ENCODE measurements around the gene EQTN. TPM values are rescaled to one million over a fixed set of nuclear protein-coding genes. Genes with fewer than 3 reads are reported as not detected.
A peak's percentile ranks its signal among the peaks of the same experiment; 100 is the strongest.

EQTN gene
- total and polyA plus RNA-seq, 2 of the 4 experiments (the other 2 are of a cell fraction): not detected

GRCh38 chr9:27260789-27261516, 36.0 kb downstream of the EQTN start:
- dilution Hi-C loops (cut with HindIII; ENCODE audit: low sequenced_read_pairs, unreplicated experiment): no loop called here
- no peak overlapping the region for H2BK5ac ChIP-seq (ENCODE audit: low read depth, low read length, poor library complexity, severe bottlenecking)

More at GRCh38 chr9:27260789-27261516, 36.0 kb downstream of the EQTN start:
- H3K9me1 ChIP-seq (ENCODE audit: insufficient read depth, low read length): no peaks in the 10 kb centered on the region
- H3K4ac ChIP-seq (ENCODE audit: low read depth, low read length): no peak overlapping the region
- ChIA-PET POLR2A (ENCODE audit: unreplicated experiment) (no interaction called here), CTCF (interaction anchor here (0.6 kb wide), 1 partner anchor 277 kb away, joined by 3 read pairs; no protein-coding TSS in a partner anchor)
- H3K18ac ChIP-seq (ENCODE audit: low read depth, low read length): no peak overlapping the region
- ATAC-seq (ENCODE audit: low read depth) (no peak), DNase-seq (no peak)
- H3K9me3 ChIP-seq (ENCODE audit: control insufficient read depth, insufficient read depth, low read length): no peaks in the 10 kb centered on the region
- no peak overlapping the region for H2AK5ac ChIP-seq (ENCODE audit: low read depth, low read length)
- no peak overlapping the region for H4K91ac ChIP-seq (ENCODE audit: insufficient read depth, low read depth, low read length)
- no peak overlapping the region for H2BK120ac ChIP-seq (ENCODE audit: low read depth, low read length)
- no peak overlapping the region for H3K56ac ChIP-seq (ENCODE audit: extremely low read depth, insufficient read depth, low read length)
- H3K4me2 ChIP-seq (ENCODE audit: low read depth, low read length): no peak overlapping the region
- H3K79me1 ChIP-seq (ENCODE audit: low read depth in 1 of 2, low read length in 2 of 2): no peaks in the 10 kb centered on the region
- in situ Hi-C loops (cut with MboI; ENCODE audit: low sequenced_read_pairs) (no loop called here), intact Hi-C loops (cut with micrococcal nuclease) (no loop called here)
- no peak overlapping the region for H2BK15ac ChIP-seq (ENCODE audit: low read depth, low read length)
- peaks cover 11% of the 10 kb centered on the region for H3K27me3 ChIP-seq (ENCODE audit: control insufficient read depth, insufficient read depth, low read length)
- TF ChIP-seq CHD1 (IDR thresholded peaks at IDR 0.05; ENCODE audit: low read depth, low read length): no peak
- no peak for TF ChIP-seq RCOR1 (IDR thresholded peaks at IDR 0.05; ENCODE audit: insufficient replicate concordance, low read length)
- no peak for TF ChIP-seq USF2 (IDR thresholded peaks at IDR 0.05; ENCODE audit: low read depth, low read length)
- no peak for TF ChIP-seq CEBPB (IDR thresholded peaks at IDR 0.05; ENCODE audit: low read depth, low read length)
- TF ChIP-seq ELK1 (IDR thresholded peaks at IDR 0.05; ENCODE audit: borderline replicate concordance, low read depth, low read length): no peak
- no peak for TF ChIP-seq BHLHE40 (IDR thresholded peaks at IDR 0.05; ENCODE audit: low read depth, low read length)
- TF ChIP-seq CTCF (conservative IDR thresholded peaks at IDR 0.05; ENCODE audit: low read depth, low read length): no peak
- TF ChIP-seq MAFK (IDR thresholded peaks at IDR 0.05; ENCODE audit: low read depth, low read length): no peak
- no peak for TF ChIP-seq FOS (IDR thresholded peaks at IDR 0.05; ENCODE audit: low read depth, low read length)
- TF ChIP-seq MXI1 (IDR thresholded peaks at IDR 0.05; ENCODE audit: borderline replicate concordance, low read depth, low read length): no peak
- TF ChIP-seq RAD21 (IDR thresholded peaks at IDR 0.05; ENCODE audit: low read length): no peak
- no peak for TF ChIP-seq MAZ (IDR thresholded peaks at IDR 0.05; ENCODE audit: borderline replicate concordance, low read depth, low read length)
- TF ChIP-seq SMC3 (IDR thresholded peaks at IDR 0.05; ENCODE audit: low read depth, low read length): no peak
- TF ChIP-seq POLR2A (IDR thresholded peaks at IDR 0.05; ENCODE audit: low read depth, low read length): no peak
- no peak for TF ChIP-seq NFE2L2 (IDR thresholded peaks at IDR 0.05; ENCODE audit: low read depth, low read length)
- TF ChIP-seq RFX5 (IDR thresholded peaks at IDR 0.05; ENCODE audit: low read depth, low read length): no peak
- H2AFZ ChIP-seq (replicated peaks; ENCODE audit: low read length, poor library complexity): no peak overlapping the region
- H3K4me3 ChIP-seq (ENCODE audit: insufficient read depth, low read depth, low read length): no peak overlapping the region
- no peaks in the 10 kb centered on the region for H3K4me1 ChIP-seq (ENCODE audit: control insufficient read depth, insufficient read depth, low read length)
- H2BK20ac ChIP-seq (ENCODE audit: low read depth, low read length): peak overlapping the region; percentile 42; the same call in 1 of the 2 replicates
- WGBS, 2 experiments (ENCODE audit: extremely low coverage in 2 of 2, insufficient read length in 1 of 2): 59% methylated on average over 7 of the region's 8 CpGs; no CpG with 5 or more reads in 1 of the 2 experiments
- H3K36me3 ChIP-seq (ENCODE audit: control insufficient read depth, insufficient read depth, low read length): no peaks in the 10 kb centered on the region
- no peak overlapping the region for H3K9ac ChIP-seq (ENCODE audit: low read depth, low read length)
- H2AK9ac ChIP-seq (replicated peaks; ENCODE audit: low read depth, low read length, poor library complexity): no peak overlapping the region
- H3K23ac ChIP-seq (ENCODE audit: low read depth, low read length): no peak overlapping the region
- H4K8ac ChIP-seq (ENCODE audit: low read depth in 2 of 2, low read length in 2 of 2): no peak overlapping the region
- H3K27ac ChIP-seq (ENCODE audit: insufficient read depth, low read length): no peak overlapping the region
- H4K5ac ChIP-seq (ENCODE audit: low read depth, low read length): no peak overlapping the region
- no peak overlapping the region for H3K14ac ChIP-seq (replicated peaks; ENCODE audit: low read depth, low read length)
- BruUV-seq (replicated peaks): no TSS peak
- H4K20me1 ChIP-seq (ENCODE audit: insufficient read depth, low read length): no peaks in the 10 kb centered on the region

Measured in IMR-90 (cell line).